H9 (cell line): ENCODE measurements around the gene RABL3. TPM values are rescaled to one million over a fixed set of nuclear protein-coding genes. Genes with fewer than 3 reads are reported as not detected.
A peak's percentile ranks its signal among the peaks of the same experiment; 100 is the strongest.

Experiments
- DNase-seq: peaks from one replicate; pipeline ENCODE4 v3.0.0-alpha.2; 2017
- H2AFZ ChIP-seq: one replicate; pipeline ENCODE4 v1.6.1; 2013; ENCODE audit warnings: mild to moderate bottlenecking, low read length, control low read depth, moderate library complexity
- H2AK5ac ChIP-seq: 2 replicates; pipeline ENCODE4 v1.6.1; 2013; ENCODE audit warnings: low read length, control low read depth, mixed read lengths; ENCODE audit not compliant: insufficient read length
- H2BK120ac ChIP-seq: one replicate; pipeline ENCODE4 v1.6.1; 2013; ENCODE audit warnings: low read depth, mild to moderate bottlenecking, low read length, control low read depth, inconsistent platforms; ENCODE audit not compliant: poor library complexity, severe bottlenecking
- H2BK12ac ChIP-seq: 2 replicates; pipeline ENCODE4 v1.6.1; 2013; ENCODE audit warnings: low read length, control low read depth, mixed read lengths, low read depth; ENCODE audit not compliant: insufficient read length
- H2BK15ac ChIP-seq: 2 replicates; pipeline ENCODE4 v1.6.1; 2013; ENCODE audit warnings: low read depth, low read length, control low read depth
- H2BK20ac ChIP-seq: one replicate; pipeline ENCODE4 v1.6.1; 2013; ENCODE audit warnings: low read depth, mild to moderate bottlenecking, low read length, control low read depth, inconsistent platforms; ENCODE audit not compliant: poor library complexity, severe bottlenecking
- H2BK5ac ChIP-seq: 2 replicates; pipeline ENCODE4 v1.6.1; 2013; ENCODE audit warnings: low read length, control low read depth, mixed read lengths; ENCODE audit not compliant: insufficient read length
- H3K14ac ChIP-seq: 2 replicates; pipeline ENCODE4 v1.6.1; 2013; ENCODE audit warnings: low read length, control low read depth; ENCODE audit not compliant: insufficient read depth
- H3K18ac ChIP-seq: 2 replicates; pipeline ENCODE4 v1.6.1; 2013; ENCODE audit warnings: low read depth, mild to moderate bottlenecking, mixed read lengths, low read length, control low read depth; ENCODE audit not compliant: insufficient read length
- H3K23ac ChIP-seq: 2 replicates; pipeline ENCODE4 v1.6.1; 2013; ENCODE audit warnings: low read length, control low read depth, mixed read lengths, low read depth; ENCODE audit not compliant: insufficient read length
- H3K23me2 ChIP-seq: 2 replicates; pipeline ENCODE4 v1.6.1; 2013; ENCODE audit warnings: low read depth, mild to moderate bottlenecking, mixed read lengths, low read length, control low read depth; ENCODE audit not compliant: insufficient read length, poor library complexity, severe bottlenecking
- H3K27ac ChIP-seq: 2 replicates; pipeline ENCODE4 v1.5.1; 2013; ENCODE audit warnings: low read length, control low read depth, mixed read lengths, low read depth; ENCODE audit not compliant: insufficient read length
- H3K27me3 ChIP-seq: 2 replicates; pipeline ENCODE4 v1.6.1; 2013; ENCODE audit warnings: low read length, control low read depth, inconsistent platforms; ENCODE audit not compliant: insufficient read depth
- H3K4ac ChIP-seq: 2 replicates; pipeline ENCODE4 v1.6.1; 2013; ENCODE audit warnings: low read depth, mild to moderate bottlenecking, control low read depth, inconsistent platforms, low read length, moderate library complexity
- H3K4me1 ChIP-seq: 2 replicates; pipeline ENCODE4 v1.6.1; 2013; ENCODE audit warnings: low read length, control low read depth, inconsistent platforms; ENCODE audit not compliant: insufficient read depth
- H3K4me2 ChIP-seq: 2 replicates; pipeline ENCODE4 v1.6.1; 2013; ENCODE audit warnings: low read length, control low read depth, mixed read lengths; ENCODE audit not compliant: insufficient read length, insufficient read depth
- H3K56ac ChIP-seq: 2 replicates; pipeline ENCODE4 v1.6.1; 2013; ENCODE audit warnings: low read depth, mild to moderate bottlenecking, mixed read lengths, low read length, control low read depth; ENCODE audit not compliant: insufficient read length
- H3K79me1 ChIP-seq: 2 replicates; pipeline ENCODE4 v1.6.1; 2013; ENCODE audit warnings: low read depth, mild to moderate bottlenecking, moderate library complexity, low read length, control low read depth, inconsistent platforms; ENCODE audit not compliant: insufficient read depth, poor library complexity, severe bottlenecking
- H3K79me2 ChIP-seq: 2 replicates; pipeline ENCODE4 v1.6.1; 2013; ENCODE audit warnings: low read length, control low read depth, inconsistent platforms; ENCODE audit not compliant: insufficient read depth
- H3K9ac ChIP-seq: 2 replicates; pipeline ENCODE4 v1.6.1; 2013; ENCODE audit warnings: low read length, control low read depth, mixed read lengths; ENCODE audit not compliant: insufficient read length; ENCODE audit errors: extremely low read depth
- H3K9me3 ChIP-seq: one replicate; pipeline ENCODE4 v1.6.1; 2013; ENCODE audit warnings: low read depth, low read length, inconsistent platforms; ENCODE audit not compliant: control insufficient read depth
- H3T11ph ChIP-seq: one replicate; pipeline ENCODE4 v1.6.1; 2013; ENCODE audit warnings: mild to moderate bottlenecking, low read length, control low read depth, inconsistent platforms
- H4K20me1 ChIP-seq: one replicate; pipeline ENCODE4 v1.6.1; 2013; ENCODE audit not compliant: control insufficient read depth, insufficient read length, insufficient read depth
- H4K5ac ChIP-seq: 2 replicates; pipeline ENCODE4 v1.6.1; 2013; ENCODE audit warnings: low read depth, mild to moderate bottlenecking, mixed read lengths, low read length, control low read depth; ENCODE audit not compliant: insufficient read length
- H4K8ac ChIP-seq: replicated peaks from 2 replicates; pipeline ENCODE4 v1.6.1; 2013; ENCODE audit warnings: low read length, control low read depth, mixed read lengths, low read depth; ENCODE audit not compliant: insufficient read length
- H4K91ac ChIP-seq: 2 replicates; pipeline ENCODE4 v1.6.1; 2013; ENCODE audit warnings: low read depth, mild to moderate bottlenecking, moderate library complexity, mixed read lengths, low read length, control low read depth; ENCODE audit not compliant: insufficient read length
- H3K27ac Mint-ChIP-seq, 3 experiments: 2 replicates in 2 of 3; 3 replicates in 1 of 3; pipeline ENCODE4 v1.8.0; 2020 to 2021; ENCODE audit warnings: mixed read lengths in 3 of 3, mild to moderate bottlenecking in 1 of 3, moderate library complexity in 1 of 3
- H3K27me3 Mint-ChIP-seq: 2 replicates; pipeline ENCODE4 v1.8.0; 2021; ENCODE audit warnings: low read depth, mild to moderate bottlenecking, moderate library complexity, mixed read lengths
- H3K36me3 Mint-ChIP-seq, 3 experiments: 2 replicates in 2 of 3; 3 replicates in 1 of 3; pipeline ENCODE4 v1.8.0; 2020 to 2021; ENCODE audit warnings: low read depth in 3 of 3, mixed read lengths in 3 of 3; ENCODE audit not compliant: insufficient read depth in 1 of 3
- H3K4me1 Mint-ChIP-seq, 2 experiments: 2 replicates each; pipeline ENCODE4 v1.8.0; 2020; ENCODE audit warnings: mixed read lengths in 2 of 2
- H3K4me3 Mint-ChIP-seq, 2 experiments: 2 replicates in 1 of 2; 3 replicates in 1 of 2; pipeline ENCODE4 v1.8.0; 2020 to 2021; ENCODE audit warnings: mild to moderate bottlenecking in 2 of 2, mixed read lengths in 2 of 2, moderate library complexity in 1 of 2
- H3K9me3 Mint-ChIP-seq, 2 experiments: 2 replicates in 1 of 2; 3 replicates in 1 of 2; pipeline ENCODE4 v1.8.0; 2020; ENCODE audit warnings: mild to moderate bottlenecking in 2 of 2, mixed read lengths in 2 of 2, moderate library complexity in 1 of 2
- WGBS: extraction: QIAGEN DNeasy Blood & Tissue Kit; methylation state at CpG from one replicate; pipeline ENCODE4 v1.1.7; 2013; ENCODE audit warnings: missing lambda C conversion rate, low lambda C conversion rate, mixed read lengths; ENCODE audit not compliant: insufficient read length; ENCODE audit errors: extremely low coverage; 5-methylcytosine and 5-hydroxymethylcytosine counted together
- total RNA-seq: library from RNA; stranded (reverse); gene quantifications from 2 replicates; pipeline ENCODE4 v1.2.1, GENCODE V29; 2021
- TF ChIP-seq, protein P1 (sequence below): fragments of 200-600 bp; sonication (generic); conservative IDR thresholded peaks from 3 replicates; pipeline ENCODE4 v1.8.0; 2021; ENCODE audit warnings: antibody characterized with exemption, mild to moderate bottlenecking

RABL3 gene
- total RNA-seq, 1 experiment from 2014 or later: 26.7 TPM

DNA sequence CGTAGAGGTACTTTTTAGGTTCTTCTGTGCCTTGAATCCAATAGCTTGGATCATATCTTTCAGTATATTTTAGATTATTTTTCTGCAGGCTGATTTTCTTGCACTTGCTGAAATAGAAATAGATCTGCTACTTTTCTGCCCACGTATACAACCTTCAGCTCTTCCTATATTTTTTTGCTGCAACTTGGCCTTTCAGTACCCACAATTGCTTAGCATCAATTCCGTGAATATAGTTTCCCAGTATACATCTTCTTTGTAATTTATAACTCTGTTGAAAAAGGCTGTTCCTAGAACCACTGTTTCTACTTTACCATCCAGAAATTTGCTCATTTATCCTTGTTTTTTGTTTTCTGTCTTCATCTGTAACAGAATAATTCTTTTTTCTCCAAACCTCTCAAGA, 36.5 kb upstream of the RABL3 start:
- DNase-seq: no peak
- Histone ChIP-seq H3K14ac (no peak overlapping the region), H2BK5ac (no peak overlapping the region), H3K79me1 (no peaks in the 10 kb centered on the region), H3K23ac (no peak overlapping the region), H2AFZ (no peak overlapping the region), H4K5ac (no peak overlapping the region), H3K18ac (no peak overlapping the region), H3K4ac (no peak overlapping the region), H3K23me2 (no peaks in the 10 kb centered on the region), H3K56ac (no peak overlapping the region), H3K4me2 (no peak overlapping the region), H4K91ac (no peak overlapping the region), H2AK5ac (no peak overlapping the region), H3K27me3 (no peaks in the 10 kb centered on the region), H3T11ph (no peak overlapping the region), H3K27ac (no peak overlapping the region), H2BK20ac (no peak overlapping the region), H3K9ac (no peak overlapping the region), H4K8ac (no peak overlapping the region), H3K4me1 (no peaks in the 10 kb centered on the region), H3K9me3 (no peaks in the 10 kb centered on the region), H2BK15ac (no peak overlapping the region), H2BK120ac (no peak overlapping the region), H2BK12ac (no peak overlapping the region), H4K20me1 (no peaks in the 10 kb centered on the region), H3K79me2 (no peaks in the 10 kb centered on the region)
- Mint-ChIP-seq H3K4me3 (no peak overlapping the region), H3K36me3 (peaks cover 24 to 38% (median 30%) of the 10 kb centered on the region in 3 experiments), H3K9me3 (no peaks in the 10 kb centered on the region), H3K27ac (0 out of 7 replicates have a peak overlapping the region, but pooled peaks of 1 of the 3 experiments have one; percentile 22), H3K27me3 (no peaks in the 10 kb centered on the region), H3K4me1 (no peaks in the 10 kb centered on the region)
- no CpG with 5 or more reads among the region's 3 CpGs for WGBS
- TF ChIP-seq, protein P1, sequence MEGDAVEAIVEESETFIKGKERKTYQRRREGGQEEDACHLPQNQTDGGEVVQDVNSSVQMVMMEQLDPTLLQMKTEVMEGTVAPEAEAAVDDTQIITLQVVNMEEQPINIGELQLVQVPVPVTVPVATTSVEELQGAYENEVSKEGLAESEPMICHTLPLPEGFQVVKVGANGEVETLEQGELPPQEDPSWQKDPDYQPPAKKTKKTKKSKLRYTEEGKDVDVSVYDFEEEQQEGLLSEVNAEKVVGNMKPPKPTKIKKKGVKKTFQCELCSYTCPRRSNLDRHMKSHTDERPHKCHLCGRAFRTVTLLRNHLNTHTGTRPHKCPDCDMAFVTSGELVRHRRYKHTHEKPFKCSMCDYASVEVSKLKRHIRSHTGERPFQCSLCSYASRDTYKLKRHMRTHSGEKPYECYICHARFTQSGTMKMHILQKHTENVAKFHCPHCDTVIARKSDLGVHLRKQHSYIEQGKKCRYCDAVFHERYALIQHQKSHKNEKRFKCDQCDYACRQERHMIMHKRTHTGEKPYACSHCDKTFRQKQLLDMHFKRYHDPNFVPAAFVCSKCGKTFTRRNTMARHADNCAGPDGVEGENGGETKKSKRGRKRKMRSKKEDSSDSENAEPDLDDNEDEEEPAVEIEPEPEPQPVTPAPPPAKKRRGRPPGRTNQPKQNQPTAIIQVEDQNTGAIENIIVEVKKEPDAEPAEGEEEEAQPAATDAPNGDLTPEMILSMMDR: no peak
